Duodenal mucosa (tissue), 2 donors: Measurements from ENCODE around the gene PLA2G2A.
"Not testable (repeated sequence)": the region's sequence is repeated elsewhere in the genome, so short reads cannot be mapped to it uniquely, and the experiment has no call there.

Source experiments
- H3K27ac ChIP-seq: one replicate; pipeline ENCODE4 v1.7.0; 2013; ENCODE audit warnings: low read depth, low read length
- H3K27me3 ChIP-seq, 2 donors: one replicate each; pipeline ENCODE4 v1.7.0; 2013; ENCODE audit warnings: low read length in 2 of 2, control low read depth in 1 of 2; ENCODE audit not compliant: insufficient read depth in 2 of 2, control insufficient read depth in 1 of 2
- H3K36me3 ChIP-seq, 2 donors: one replicate each; pipeline ENCODE4 v1.7.0; 2013; ENCODE audit warnings: low read length in 2 of 2, control low read depth in 1 of 2; ENCODE audit not compliant: insufficient read depth in 2 of 2, control insufficient read depth in 1 of 2
- H3K4me1 ChIP-seq, 2 donors: one replicate each; pipeline ENCODE4 v1.7.0; 2013; ENCODE audit warnings: low read length in 2 of 2, control low read depth in 1 of 2; ENCODE audit not compliant: insufficient read depth in 2 of 2, control insufficient read depth in 1 of 2
- H3K4me3 ChIP-seq, 2 donors: one replicate each; pipeline ENCODE4 v1.7.0; 2013; ENCODE audit warnings: low read length in 2 of 2, low read depth in 1 of 2
- H3K9ac ChIP-seq, 2 donors: one replicate each; pipeline ENCODE4 v1.7.0; 2013; ENCODE audit warnings: low read length in 2 of 2, low read depth in 1 of 2
- H3K9me3 ChIP-seq, 2 donors: one replicate each; pipeline ENCODE4 v1.7.0; 2013; ENCODE audit warnings: low read length in 2 of 2, control low read depth in 1 of 2; ENCODE audit not compliant: control insufficient read depth in 1 of 2

The PLA2G2A gene

GRCh38 chr1:19979494-19979977, at the start of gene PLA2G2A:
PLA2G2A (minus strand) TSS chr1:19979618; CDS start chr1:19978773, 845 bp downstream.
- H3K4me3 ChIP-seq = no peak within 1 kb of the TSS
- no peak within 1 kb of the TSS for H3K9ac ChIP-seq
- H3K36me3 ChIP-seq = no peaks in the 10 kb centered on the region
- H3K9me3 ChIP-seq = no peaks in the 10 kb centered on the region
- H3K27me3 ChIP-seq = peaks cover 0 to 8% of the 10 kb centered on the region in 2 donors
- H3K27ac ChIP-seq = no peak within 1 kb of the TSS
- H3K4me1 ChIP-seq = peaks cover 15 to 16% of the 10 kb centered on the region in 2 donors

GRCh38 chr1:20028726-20029125, 49.3 kb upstream of the PLA2G2A start:
- Histone ChIP-seq H3K36me3 (no peaks in the 10 kb centered on the region), H3K4me1 (no peaks in the 10 kb centered on the region), H3K9me3 (no peaks in the 10 kb centered on the region), H3K4me3 (no peak overlapping the region), H3K9ac (no peak overlapping the region), H3K27ac (no peak overlapping the region), H3K27me3 (peaks cover 0 to 3% of the 10 kb centered on the region in 2 donors)

- H3K9me3 ChIP-seq = no peaks in the 10 kb centered on the region
- no peak overlapping the region for H3K4me3 ChIP-seq
- H3K27me3 ChIP-seq = peaks cover 0 to 3% of the 10 kb centered on the region in 2 donors
- H3K36me3 ChIP-seq = no peaks in the 10 kb centered on the region
- no peaks in the 10 kb centered on the region for H3K4me1 ChIP-seq
- H3K9ac ChIP-seq = no peak overlapping the region
- no peak overlapping the region for H3K27ac ChIP-seq
These were observed 48.7 kb upstream of the PLA2G2A start for GRCh38 chr1:20028125-20028524.

- no peak overlapping the region for H3K4me3 ChIP-seq
- no peaks in the 10 kb centered on the region for H3K4me1 ChIP-seq
- H3K27me3 ChIP-seq = no peaks in the 10 kb centered on the region
- H3K9me3 ChIP-seq = peaks cover 0 to 13% of the 10 kb centered on the region in 2 donors
- H3K36me3 ChIP-seq = no peaks in the 10 kb centered on the region
- H3K9ac ChIP-seq = no peak overlapping the region
- H3K27ac ChIP-seq = no peak overlapping the region
These were observed 38.3 kb upstream of the PLA2G2A start for GRCh38 chr1:20017741-20018140.

GRCh38 chr1:20014153-20014552, 34.7 kb upstream of the PLA2G2A start:
- Histone ChIP-seq H3K27me3 (no peaks in the 10 kb centered on the region), H3K4me1 (no peaks in the 10 kb centered on the region), H3K9ac (no peak overlapping the region), H3K36me3 (no peaks in the 10 kb centered on the region), H3K27ac (no peak overlapping the region), H3K4me3 (no peak overlapping the region), H3K9me3 (peaks cover 0 to 13% of the 10 kb centered on the region in 2 donors)

- Histone ChIP-seq H3K27ac (no peak overlapping the region), H3K4me3 (no peak overlapping the region), H3K36me3 (no peaks in the 10 kb centered on the region), H3K9me3 (peaks cover 0 to 6% of the 10 kb centered on the region in 2 donors), H3K9ac (no peak overlapping the region), H3K4me1 (no peaks in the 10 kb centered on the region), H3K27me3 (no peaks in the 10 kb centered on the region)
These were observed 30.6 kb upstream of the PLA2G2A start for GRCh38 chr1:20010016-20010415.

GRCh38 chr1:20009212-20009611, 29.8 kb upstream of the PLA2G2A start:
- Histone ChIP-seq H3K27me3 (no peaks in the 10 kb centered on the region), H3K4me3 (no peak overlapping the region), H3K36me3 (no peaks in the 10 kb centered on the region), H3K9ac (no peak overlapping the region), H3K4me1 (no peaks in the 10 kb centered on the region), H3K27ac (no peak overlapping the region), H3K9me3 (peaks cover 0 to 4% of the 10 kb centered on the region in 2 donors)

- no peaks in the 10 kb centered on the region for H3K4me1 ChIP-seq
- H3K9me3 ChIP-seq = no peaks in the 10 kb centered on the region
- H3K36me3 ChIP-seq = no peaks in the 10 kb centered on the region
- no peak overlapping the region for H3K9ac ChIP-seq
- H3K27me3 ChIP-seq = no peaks in the 10 kb centered on the region
- no peak overlapping the region for H3K4me3 ChIP-seq
- H3K27ac ChIP-seq = no peak overlapping the region
These were observed 29.0 kb upstream of the PLA2G2A start for GRCh38 chr1:20008391-20008841.

- H3K27me3 ChIP-seq, H3K9me3 ChIP-seq, H3K36me3 ChIP-seq, H3K4me3 ChIP-seq, H3K27ac ChIP-seq, H3K9ac ChIP-seq, H3K4me1 ChIP-seq: not testable (repeated sequence)
These were observed 19.4 kb upstream of the PLA2G2A start for GRCh38 chr1:19998823-19999222.

- no peak overlapping the region for H3K9ac ChIP-seq
- no peak overlapping the region for H3K27ac ChIP-seq
- H3K27me3 ChIP-seq = peaks cover 0 to 3% of the 10 kb centered on the region in 2 donors
- H3K9me3 ChIP-seq = no peaks in the 10 kb centered on the region
- H3K4me1 ChIP-seq = no peaks in the 10 kb centered on the region
- no peak overlapping the region for H3K4me3 ChIP-seq
- H3K36me3 ChIP-seq = no peaks in the 10 kb centered on the region
These were observed 11.3 kb upstream of the PLA2G2A start for GRCh38 chr1:19990689-19991088.

GRCh38 chr1:19990182-19990582, 10.8 kb upstream of the PLA2G2A start:
- H3K4me3 ChIP-seq, H3K9ac ChIP-seq, H3K27me3 ChIP-seq, H3K27ac ChIP-seq, H3K4me1 ChIP-seq, H3K36me3 ChIP-seq, H3K9me3 ChIP-seq: not testable (repeated sequence)
